OCI-LY7 (cell line): ENCODE results near the gene SNRPA1. TPM values are rescaled to one million over a fixed set of nuclear protein-coding genes. Genes with fewer than 3 reads are reported as not detected.

ENCODE experiments used
- BruUV-seq: library from RNA; stranded (reverse); fragments of 400-500 nt; replicated peaks from 2 replicates; lab custom pipeline; 2021; lab: Mats Ljungman, UMichigan
- CTCF ChIA-PET: fragments of 300-600 bp; sonication (Branson Sonifier 250); formaldehyde crosslinking; loops from one replicate; lab custom pipeline; 2022; ENCODE audit warnings: antibody characterized with exemption; ENCODE audit not compliant: unreplicated experiment; lab: Charles Lee
- POLR2A ChIA-PET: fragments of 300-600 bp; sonication (Branson Sonifier 250); formaldehyde crosslinking; loops from one replicate; lab custom pipeline; 2022; ENCODE audit warnings: antibody characterized with exemption; lab: Charles Lee
- DNase-seq: peaks from one replicate; pipeline ENCODE4 v3.0.0-alpha.2; 2015; ENCODE audit warnings: low spot score
- H2AFZ ChIP-seq: fragments of 200-600 bp; sonication (generic), shearing (Covaris generic); 2 replicates; pipeline ENCODE4 v1.6.1; 2014; ENCODE audit warnings: mild to moderate bottlenecking, antibody characterized with exemption, low read length, moderate library complexity
- H3K27ac ChIP-seq: fragments of 200-600 bp; sonication (generic); 2 replicates; pipeline ENCODE4 v1.5.1; 2014; ENCODE audit warnings: mixed run types, low read depth, mild to moderate bottlenecking, moderate library complexity, low read length, inconsistent platforms; ENCODE audit not compliant: poor library complexity, severe bottlenecking
- H3K36me3 ChIP-seq: fragments of 200-600 bp; sonication (generic); 2 replicates; pipeline ENCODE4 v1.6.1; 2014; ENCODE audit warnings: mild to moderate bottlenecking, antibody characterized with exemption, low read length, moderate library complexity, mixed read lengths; ENCODE audit not compliant: insufficient read depth
- H3K4me1 ChIP-seq: fragments of 200-600 bp; sonication (generic); 2 replicates; pipeline ENCODE4 v1.5.1; 2014; ENCODE audit warnings: mild to moderate bottlenecking, low read length; ENCODE audit not compliant: insufficient read depth, poor library complexity, severe bottlenecking
- H3K4me2 ChIP-seq: fragments of 200-600 bp; sonication (generic); 2 replicates; pipeline ENCODE4 v1.6.1; 2014; ENCODE audit warnings: mild to moderate bottlenecking, low read length
- H3K4me3 ChIP-seq: fragments of 200-600 bp; sonication (generic); 2 replicates; pipeline ENCODE4 v1.5.1; 2014; ENCODE audit warnings: mild to moderate bottlenecking, low read depth, low read length; ENCODE audit not compliant: poor library complexity, severe bottlenecking
- H3K79me2 ChIP-seq: fragments of 200-600 bp; sonication (generic); 2 replicates; pipeline ENCODE4 v1.6.1; 2016; ENCODE audit warnings: low read depth, mild to moderate bottlenecking, low read length, moderate library complexity, mixed read lengths; ENCODE audit not compliant: insufficient read depth
- H3K9me2 ChIP-seq: fragments of 200-600 bp; sonication (generic); 2 replicates; pipeline ENCODE4 v1.6.1; 2016; ENCODE audit warnings: mild to moderate bottlenecking, low read length, mixed read lengths; ENCODE audit not compliant: insufficient read depth
- H3K9me3 ChIP-seq: fragments of 200-600 bp; sonication (generic); 2 replicates; pipeline ENCODE4 v1.6.1; 2014; ENCODE audit warnings: mild to moderate bottlenecking, mixed run types, low read length, mixed read lengths
- H4K20me1 ChIP-seq: fragments of 200-600 bp; sonication (generic); 2 replicates; pipeline ENCODE4 v1.6.1; 2014; ENCODE audit warnings: mild to moderate bottlenecking, antibody characterized with exemption, low read length, moderate library complexity, mixed read lengths; ENCODE audit not compliant: insufficient read depth
- EZH2phosphoT487 ChIP-seq: fragments of 200-600 bp; sonication (generic); IDR thresholded peaks from 2 replicates; pipeline ENCODE4 v1.6.1; 2018; ENCODE audit warnings: low read depth, borderline replicate concordance, mild to moderate bottlenecking, mixed run types, antibody characterized with exemption, low read length, moderate library complexity, mixed read lengths
- intact Hi-C: fragments of 100-400 bp; cut with micrococcal nuclease; formaldehyde crosslinking; loops from one replicate; pipeline ENCODE4 v1.10.0; 2022; ENCODE audit not compliant: unreplicated experiment
- total RNA-seq, 2 experiments: library from RNA; depleted of rRNA in 1 of 2; stranded (reverse); fragments of >200 nt in 1 of 2; shearing (Covaris generic) in 1 of 2; gene quantifications; 2 replicates each; pipeline ENCODE4 v1.2.3, GENCODE V29; 2014 to 2022
- TF ChIP-seq, protein P1 (sequence below): fragments of 200-600 bp; sonication (generic); conservative IDR thresholded peaks from 2 replicates; pipeline ENCODE4 v1.5.1; 2014; ENCODE audit warnings: mild to moderate bottlenecking, antibody characterized with exemption, low read length, moderate library complexity, mixed read lengths

Gene SNRPA1
- total RNA-seq, 2 experiments from 2014 or later = 54.3 to 176 TPM

DNA sequence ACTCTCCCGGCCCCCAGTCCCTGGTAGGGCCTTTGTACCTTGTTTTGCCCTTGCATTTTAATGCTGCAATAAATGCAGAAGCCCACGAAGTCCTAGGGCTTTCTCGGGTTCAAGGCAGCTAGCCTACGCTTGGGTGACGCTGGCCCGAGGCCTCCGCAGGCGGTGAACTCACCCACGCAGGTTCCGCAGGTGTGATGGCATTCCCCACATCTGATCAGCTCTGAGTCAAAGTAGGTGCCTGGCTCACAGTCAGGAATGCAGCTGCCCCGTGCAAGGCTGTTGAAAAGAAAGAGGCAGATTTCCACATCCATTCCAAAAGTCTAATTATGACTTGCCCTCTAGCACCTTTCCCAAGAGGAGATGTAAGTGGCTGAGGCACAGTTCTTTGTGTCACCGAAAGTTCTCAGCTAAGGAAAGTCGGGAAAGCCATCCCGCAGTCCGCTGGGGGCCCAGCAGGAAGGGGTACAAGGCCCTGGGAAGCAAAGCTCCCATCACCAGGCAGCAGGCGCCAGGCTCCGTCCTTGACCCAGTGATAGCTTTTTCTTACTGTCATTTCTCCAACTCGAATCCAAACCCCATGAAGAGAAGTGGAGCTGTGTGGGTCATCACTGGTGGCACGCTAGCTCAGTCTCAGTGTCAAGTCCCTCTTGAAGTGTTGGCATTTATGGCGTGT is 23.2 kb upstream of the SNRPA1 start:
- no TSS peak for BruUV-seq
- H3K27ac ChIP-seq = no peak overlapping the region
- intact Hi-C loops = no loop called here
- H3K9me3 ChIP-seq = no peaks in the 10 kb centered on the region
- no peak overlapping the region for H3K4me2 ChIP-seq
- no peak for TF ChIP-seq EZH2phosphoT487
- TF ChIP-seq, protein P1, sequence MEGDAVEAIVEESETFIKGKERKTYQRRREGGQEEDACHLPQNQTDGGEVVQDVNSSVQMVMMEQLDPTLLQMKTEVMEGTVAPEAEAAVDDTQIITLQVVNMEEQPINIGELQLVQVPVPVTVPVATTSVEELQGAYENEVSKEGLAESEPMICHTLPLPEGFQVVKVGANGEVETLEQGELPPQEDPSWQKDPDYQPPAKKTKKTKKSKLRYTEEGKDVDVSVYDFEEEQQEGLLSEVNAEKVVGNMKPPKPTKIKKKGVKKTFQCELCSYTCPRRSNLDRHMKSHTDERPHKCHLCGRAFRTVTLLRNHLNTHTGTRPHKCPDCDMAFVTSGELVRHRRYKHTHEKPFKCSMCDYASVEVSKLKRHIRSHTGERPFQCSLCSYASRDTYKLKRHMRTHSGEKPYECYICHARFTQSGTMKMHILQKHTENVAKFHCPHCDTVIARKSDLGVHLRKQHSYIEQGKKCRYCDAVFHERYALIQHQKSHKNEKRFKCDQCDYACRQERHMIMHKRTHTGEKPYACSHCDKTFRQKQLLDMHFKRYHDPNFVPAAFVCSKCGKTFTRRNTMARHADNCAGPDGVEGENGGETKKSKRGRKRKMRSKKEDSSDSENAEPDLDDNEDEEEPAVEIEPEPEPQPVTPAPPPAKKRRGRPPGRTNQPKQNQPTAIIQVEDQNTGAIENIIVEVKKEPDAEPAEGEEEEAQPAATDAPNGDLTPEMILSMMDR = no peak
- no peak overlapping the region for H2AFZ ChIP-seq
- H3K9me2 ChIP-seq = no peaks in the 10 kb centered on the region
- H3K79me2 ChIP-seq = no peaks in the 10 kb centered on the region
- H4K20me1 ChIP-seq = no peaks in the 10 kb centered on the region
- ChIA-PET POLR2A (no interaction called here), CTCF (no interaction called here)
- DNase-seq = no peak
- no peak overlapping the region for H3K4me3 ChIP-seq
- no peaks in the 10 kb centered on the region for H3K36me3 ChIP-seq
- H3K4me1 ChIP-seq = no peaks in the 10 kb centered on the region

DNA sequence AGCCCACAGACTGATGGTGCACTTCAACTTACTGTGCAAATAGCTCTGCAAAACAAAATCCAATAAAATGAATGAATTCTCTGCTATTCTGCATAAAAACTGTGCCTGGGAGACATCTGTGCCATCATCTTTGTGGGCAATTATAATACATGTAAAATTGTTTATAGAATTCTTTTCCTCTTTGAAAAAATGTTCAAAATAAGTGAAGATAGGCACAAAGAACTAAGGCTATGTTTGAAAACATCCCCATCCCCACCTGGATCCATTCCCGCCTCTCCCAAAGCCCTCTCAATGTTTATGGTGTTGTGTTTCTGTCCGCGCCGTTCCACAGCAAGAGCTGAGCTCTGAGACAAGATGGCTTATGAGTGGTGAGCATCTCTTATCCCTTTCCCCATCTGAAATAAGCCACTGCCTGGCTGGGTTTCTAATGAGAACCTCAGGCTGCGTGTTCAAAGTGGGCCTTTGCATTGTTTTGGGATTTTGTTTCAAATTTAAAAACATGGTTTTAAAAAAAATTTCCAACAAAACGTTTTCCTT is 22.4 kb upstream of the SNRPA1 start:
- Histone ChIP-seq H3K4me3 (no peak overlapping the region), H2AFZ (no peak overlapping the region), H3K9me2 (no peaks in the 10 kb centered on the region), H3K9me3 (no peaks in the 10 kb centered on the region), H4K20me1 (no peaks in the 10 kb centered on the region), H3K4me1 (no peaks in the 10 kb centered on the region), H3K27ac (no peak overlapping the region), H3K4me2 (no peak overlapping the region), H3K79me2 (no peaks in the 10 kb centered on the region), H3K36me3 (no peaks in the 10 kb centered on the region)
- TF ChIP-seq EZH2phosphoT487 = no peak
- TF ChIP-seq, protein P1 = no peak
- ChIA-PET POLR2A (no interaction called here), CTCF (no interaction called here)
- intact Hi-C loops = no loop called here
- no peak for DNase-seq
- BruUV-seq = no TSS peak

DNA sequence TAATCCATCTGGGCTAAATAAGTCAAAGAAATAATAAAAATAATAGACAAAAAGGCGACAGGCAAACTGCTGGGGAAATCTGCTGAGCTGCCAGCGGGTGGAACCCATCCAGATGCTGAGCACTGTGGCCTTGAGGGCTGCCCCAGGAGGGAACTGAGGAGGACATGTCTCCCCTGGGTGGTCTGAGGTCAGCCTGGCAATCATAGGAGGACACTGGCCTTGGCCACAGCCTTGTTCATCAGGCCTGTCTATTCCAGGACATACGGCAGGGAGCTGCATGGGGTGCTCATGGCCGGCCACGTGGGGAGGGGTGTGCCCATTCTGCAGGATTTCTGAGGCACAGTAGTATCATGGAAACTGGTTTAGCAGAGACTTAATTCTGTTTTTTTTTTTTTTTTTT is 21.5 kb upstream of the SNRPA1 start:
- DNase-seq = no peak
- no peak overlapping the region for H3K27ac ChIP-seq
- TF ChIP-seq, protein P1 = no peak
- TF ChIP-seq EZH2phosphoT487 = no peak
- CTCF ChIA-PET = no interaction called here
- H3K4me1 ChIP-seq = no peaks in the 10 kb centered on the region
- no peaks in the 10 kb centered on the region for H3K9me3 ChIP-seq
- intact Hi-C loops = no loop called here
- H4K20me1 ChIP-seq = no peaks in the 10 kb centered on the region
- H3K79me2 ChIP-seq = no peaks in the 10 kb centered on the region
- H3K36me3 ChIP-seq = no peaks in the 10 kb centered on the region
- POLR2A ChIA-PET = no interaction called here
- H3K9me2 ChIP-seq = no peaks in the 10 kb centered on the region
- no peak overlapping the region for H3K4me3 ChIP-seq
- no peak overlapping the region for H2AFZ ChIP-seq
- no peak overlapping the region for H3K4me2 ChIP-seq
- BruUV-seq = no TSS peak
